NOMO-1 treated with DMSO at 0.1 percent for 48 hours (cell line): ENCODE data around the gene PRSS16.
"Not testable (repeated sequence)": the region's sequence is repeated elsewhere in the genome, so short reads cannot be mapped to it uniquely, and the experiment has no call there.

Experiments used
- DNase-seq: peaks from one replicate; lab custom pipeline; 2025; ENCODE audit not compliant: unreplicated experiment; lab: John Stamatoyannopoulos, UW

PRSS16 gene

DNA sequence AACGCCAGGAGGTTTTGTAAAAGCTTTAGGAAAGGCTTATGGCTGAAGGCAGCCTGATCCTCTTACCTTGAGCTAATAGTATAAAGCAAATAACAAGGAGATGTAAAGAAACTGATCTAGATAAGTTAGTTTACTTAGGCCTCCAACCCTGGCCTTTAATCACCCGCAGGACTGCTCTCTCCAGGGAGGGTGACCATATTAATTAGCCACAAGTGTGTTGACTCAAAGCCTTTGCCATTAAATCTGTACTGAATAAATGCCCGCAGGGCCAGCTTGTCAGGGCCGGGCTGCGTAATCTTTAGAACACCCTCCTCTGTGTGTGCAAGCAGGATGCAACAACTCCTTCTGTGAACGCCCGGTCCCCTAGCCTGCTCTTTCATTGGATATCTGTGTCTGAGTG lies 6.1 kb upstream of the PRSS16 start:
- DNase-seq: no peak

GRCh38 chr6:27242589-27243265 lies 4.8 kb upstream of the PRSS16 start:
- no peak for DNase-seq

- DNase-seq: no peak
Observed at GRCh38 chr6:27248783-27249182, 1.3 kb downstream of the PRSS16 start.

DNA sequence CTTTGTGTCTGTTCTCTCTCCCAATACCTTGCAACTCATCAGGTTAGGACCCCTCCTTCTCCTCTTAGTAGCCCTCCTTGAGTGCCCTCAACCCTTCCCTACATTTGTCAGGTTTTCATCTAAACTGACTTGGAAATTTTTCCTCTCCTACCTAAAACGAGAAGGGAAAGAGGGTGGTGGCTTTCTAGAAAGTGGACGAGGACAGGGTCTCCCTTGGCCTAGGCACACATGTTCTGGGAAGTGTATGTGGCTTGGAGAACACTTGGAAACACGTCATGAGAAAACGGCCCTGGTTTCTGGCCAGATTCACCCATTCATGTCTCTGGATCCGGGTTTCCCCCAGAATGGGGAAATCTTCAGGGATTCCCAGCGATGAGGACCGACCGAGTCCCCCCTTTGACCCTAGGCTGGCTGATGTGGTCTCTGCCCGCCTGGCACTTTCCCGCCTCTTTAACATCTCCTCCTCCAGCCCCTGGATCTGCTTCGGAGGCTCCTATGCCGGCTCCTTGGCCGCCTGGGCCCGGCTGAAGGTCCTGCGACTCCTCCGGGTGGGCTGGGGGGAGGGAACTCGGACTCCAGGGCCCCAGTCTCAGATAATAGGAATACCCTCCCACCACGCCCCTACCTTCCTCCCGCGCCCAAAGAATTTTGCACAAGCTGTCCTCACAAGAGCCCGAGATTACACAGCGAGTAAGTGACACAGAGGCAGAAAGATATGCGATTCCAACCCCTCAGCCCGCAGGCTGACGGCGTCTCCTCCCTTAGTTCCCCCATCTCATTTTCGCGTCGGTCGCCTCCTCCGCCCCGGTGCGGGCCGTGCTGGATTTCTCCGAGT lies 3.0 kb downstream of the PRSS16 start:
- no peak for DNase-seq

DNA sequence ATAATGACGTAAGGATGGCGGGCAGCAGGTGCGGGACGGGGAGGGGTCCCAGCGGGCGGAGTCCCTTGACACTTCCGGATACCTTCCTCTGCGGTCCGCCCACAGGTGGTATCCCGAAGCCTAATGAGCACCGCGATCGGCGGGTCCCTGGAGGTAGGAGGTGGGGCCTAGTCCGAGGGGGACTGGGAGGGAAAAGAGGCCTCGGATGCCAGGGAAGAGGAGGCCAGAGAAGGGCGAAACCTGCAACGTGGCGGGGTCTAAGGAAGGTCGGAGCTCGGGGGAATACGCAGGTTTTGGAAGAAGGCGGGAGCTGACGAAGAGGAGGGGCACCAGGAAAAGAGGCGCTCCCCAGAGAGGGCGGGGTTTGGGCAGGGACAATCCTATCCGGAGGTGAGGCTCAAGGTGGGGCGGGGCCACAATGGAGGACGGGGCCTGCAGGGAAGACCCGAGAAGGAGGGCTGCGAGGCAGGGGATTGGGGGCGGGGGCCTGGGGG lies 3.7 kb downstream of the PRSS16 start:
- no peak for DNase-seq

DNA sequence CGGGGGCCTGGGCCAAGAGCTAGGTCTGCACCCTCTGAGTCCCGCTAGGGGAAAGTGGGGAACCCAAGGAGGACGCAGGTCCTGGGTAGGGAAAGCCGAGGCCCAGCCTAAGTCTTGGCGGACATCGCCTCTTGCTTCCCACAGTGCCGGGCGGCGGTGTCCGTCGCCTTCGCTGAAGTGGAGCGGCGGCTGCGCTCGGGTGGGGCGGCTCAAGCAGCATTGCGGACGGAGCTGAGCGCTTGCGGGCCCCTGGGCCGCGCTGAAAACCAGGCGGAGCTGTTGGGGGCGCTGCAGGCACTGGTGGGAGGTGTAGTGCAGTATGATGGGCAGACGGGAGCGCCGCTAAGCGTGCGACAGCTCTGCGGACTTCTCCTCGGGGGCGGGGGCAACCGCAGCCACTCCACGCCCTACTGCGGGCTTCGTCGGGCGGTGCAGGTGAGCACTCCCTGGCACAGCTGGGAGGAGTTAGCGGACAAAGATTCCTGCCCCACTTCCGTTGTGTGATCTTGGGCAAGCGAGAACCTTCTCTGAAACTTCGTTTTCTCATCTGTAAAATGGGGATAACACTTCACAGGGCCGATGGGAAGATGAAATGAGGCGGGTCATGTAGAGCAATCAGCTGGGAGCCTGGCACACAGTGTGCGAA lies 4.2 kb downstream of the PRSS16 start:
- DNase-seq: no peak

DNA sequence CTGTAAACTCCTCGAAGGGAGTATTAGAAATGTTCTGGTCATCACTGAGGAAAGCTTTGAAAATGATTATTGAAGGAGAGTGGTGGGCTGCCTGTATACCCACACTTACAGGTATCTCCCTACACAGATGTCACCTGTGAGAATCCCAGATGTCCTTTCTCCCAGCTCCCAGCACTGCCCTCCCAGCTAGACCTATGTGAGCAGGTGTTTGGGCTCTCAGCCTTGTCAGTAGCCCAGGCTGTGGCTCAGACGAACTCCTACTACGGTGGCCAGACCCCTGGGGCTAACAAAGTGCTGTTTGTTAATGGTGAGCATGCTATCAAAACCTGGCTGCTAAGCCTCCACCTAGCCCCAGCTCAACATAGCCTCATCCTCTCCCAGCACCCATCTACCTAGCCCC lies 7.1 kb downstream of the PRSS16 start:
- no peak for DNase-seq

DNA sequence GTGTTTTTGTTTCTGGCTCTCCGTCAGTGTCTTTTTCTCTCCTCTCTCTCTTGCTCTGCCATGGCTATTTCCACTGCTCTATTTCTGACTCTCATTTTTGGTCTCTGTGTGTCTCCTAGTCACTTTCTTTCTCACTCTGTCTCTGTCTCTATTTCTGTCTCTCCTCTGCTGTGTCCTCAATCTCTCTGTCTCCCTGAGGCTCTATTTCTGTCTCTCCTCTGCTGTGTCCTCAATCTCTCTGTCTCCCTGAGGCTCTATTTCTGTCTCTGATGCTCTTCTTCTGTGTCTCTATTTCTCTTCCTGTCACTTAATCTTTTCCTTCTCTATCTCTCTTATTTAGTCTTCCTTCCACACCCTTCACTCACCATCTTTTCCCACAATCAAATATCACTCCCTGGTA lies 8.4 kb downstream of the PRSS16 start:
- DNase-seq: no peak

DNA sequence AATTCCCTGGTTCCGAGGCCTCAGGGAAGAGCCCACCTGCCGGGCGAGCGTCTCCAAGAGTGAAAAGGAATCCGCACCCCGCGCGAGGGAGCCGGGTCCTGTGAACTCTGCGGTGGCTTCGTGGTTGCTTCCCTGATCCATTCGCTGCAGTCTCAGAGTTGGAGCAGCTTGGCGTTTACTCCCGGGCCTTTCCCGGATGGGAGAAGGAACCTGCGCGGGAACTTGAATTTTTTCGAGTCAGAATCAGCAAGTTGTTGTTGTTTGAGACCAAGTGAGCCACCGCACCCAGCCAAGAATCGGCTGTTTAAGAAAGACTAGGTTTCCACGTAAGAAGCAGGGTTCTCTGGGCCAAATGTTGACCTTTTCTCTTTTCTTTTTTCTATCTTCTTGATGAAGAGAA lies 12.9 kb downstream of the PRSS16 start:
- DNase-seq: no peak

- DNase-seq: no peak
Observed at GRCh38 chr6:27260836-27261375, 13.4 kb downstream of the PRSS16 start.

GRCh38 chr6:27263886-27264285 lies 16.4 kb downstream of the PRSS16 start:
- DNase-seq: no peak

DNA sequence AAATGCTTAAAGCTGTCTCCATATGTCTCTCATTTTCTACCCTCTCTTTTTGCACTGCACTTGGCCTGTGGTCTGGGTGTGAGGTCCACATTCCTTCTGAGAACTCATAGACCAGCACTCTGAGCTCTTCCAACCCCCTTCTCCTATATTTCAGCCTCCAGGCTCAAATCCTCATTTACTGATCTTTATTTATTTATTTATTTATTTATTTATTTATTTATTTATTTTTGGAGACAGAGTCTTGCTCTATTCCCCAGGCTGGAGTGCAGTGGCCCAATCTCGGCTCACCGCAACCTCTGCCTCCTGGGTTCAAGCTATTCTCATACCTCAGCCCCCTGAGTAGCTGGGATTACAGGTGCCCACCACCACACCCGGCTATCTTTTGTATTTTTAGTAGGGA lies 19.5 kb downstream of the PRSS16 start:
- not testable (repeated sequence) for DNase-seq

- no peak for DNase-seq
Observed at GRCh38 chr6:27267857-27268434, 20.4 kb downstream of the PRSS16 start.

GRCh38 chr6:27268803-27269202 lies 21.3 kb downstream of the PRSS16 start:
- no peak for DNase-seq

- no peak for DNase-seq
Observed at GRCh38 chr6:27273783-27274182, 26.3 kb downstream of the PRSS16 start.

- no peak for DNase-seq
Observed at GRCh38 chr6:27275025-27275956, 27.8 kb downstream of the PRSS16 start.

GRCh38 chr6:27279513-27280063 lies 32.1 kb downstream of the PRSS16 start:
- no peak for DNase-seq

DNA sequence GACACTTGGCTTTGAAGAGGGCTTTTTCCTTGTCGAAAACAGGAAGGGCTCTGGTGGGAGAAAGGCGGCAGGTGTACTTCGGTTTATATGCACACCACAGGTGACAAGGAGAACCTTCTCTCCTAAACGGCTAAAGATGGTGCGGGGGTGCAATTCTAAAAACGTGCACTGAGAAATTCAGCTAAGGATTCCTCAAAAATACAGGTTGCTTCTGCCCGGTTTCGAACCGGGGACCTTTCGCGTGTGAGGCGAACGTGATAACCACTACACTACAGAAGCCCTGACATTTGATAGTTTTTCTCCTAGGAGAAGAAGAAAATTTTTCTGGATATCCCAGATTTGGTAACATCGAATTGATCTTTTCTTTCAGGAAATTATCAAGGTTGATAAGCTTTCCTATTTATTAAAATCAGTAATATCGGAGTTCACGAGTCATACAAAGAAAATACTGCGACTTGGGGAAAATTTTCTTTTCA lies 32.6 kb downstream of the PRSS16 start:
- DNase-seq: no peak

DNA sequence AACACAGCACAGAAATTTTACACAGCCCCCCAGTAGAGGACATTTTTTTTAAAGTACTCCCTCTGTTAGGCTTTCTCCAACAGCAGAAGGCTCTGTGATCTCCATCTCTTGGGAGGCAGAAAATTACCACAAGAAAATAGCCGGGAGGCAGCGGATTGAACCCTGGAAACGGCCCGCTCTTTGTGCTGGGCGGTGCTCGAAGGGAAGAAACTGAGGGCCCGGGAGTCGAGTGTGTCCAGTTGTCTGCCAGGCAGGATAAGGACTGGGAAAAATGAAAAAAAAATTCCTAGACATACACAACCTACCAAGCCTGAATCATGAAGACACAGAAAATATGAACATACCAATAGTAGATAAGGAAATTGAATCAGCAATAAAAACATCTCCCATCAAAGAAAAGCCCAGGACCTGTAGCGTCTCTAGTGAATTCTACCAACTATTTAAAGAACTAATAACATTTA lies 33.1 kb downstream of the PRSS16 start:
- DNase-seq: no peak

DNA sequence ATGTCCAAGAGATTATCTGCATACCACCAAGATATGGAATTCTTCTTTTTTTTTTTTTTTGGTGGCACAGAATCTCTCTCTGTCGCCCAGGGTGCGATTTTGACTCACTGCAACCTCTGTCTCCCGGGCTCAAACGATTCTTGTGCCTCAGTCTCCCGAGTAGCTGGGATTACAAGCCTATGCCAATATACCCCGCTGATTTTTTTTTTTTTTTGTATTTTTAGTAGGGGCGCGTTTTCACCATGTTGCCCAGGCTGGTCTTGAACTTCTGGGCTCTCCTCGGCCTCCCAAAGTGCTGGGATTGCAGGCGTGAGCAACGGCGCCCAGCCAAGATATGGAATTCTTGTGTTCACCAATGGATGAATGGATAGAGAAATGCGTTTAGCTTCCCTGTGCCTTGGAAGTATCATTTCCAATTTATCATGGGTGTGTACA lies 33.6 kb downstream of the PRSS16 start:
- DNase-seq: no peak
